HFF-Myc (cell line): Measurements from ENCODE around the gene GSC2.

ENCODE experiments used
- DNase-seq: peaks from one replicate; pipeline ENCODE4 v3.0.0-alpha.2; 2011; ENCODE audit warnings: low read depth; ENCODE audit errors: extremely low read depth
- H3K4me3 ChIP-seq: replicated peaks from 2 replicates; pipeline ENCODE4 v1.5.1; 2011; ENCODE audit warnings: low read depth, mild to moderate bottlenecking, control low read depth, low read length
- TF ChIP-seq, protein P1 (sequence below): IDR thresholded peaks from 2 replicates; pipeline ENCODE4 v1.5.1; 2012; ENCODE audit warnings: mild to moderate bottlenecking, low read depth, low read length, control low read depth; ENCODE audit errors: missing control alignments

GSC2 gene

DNA sequence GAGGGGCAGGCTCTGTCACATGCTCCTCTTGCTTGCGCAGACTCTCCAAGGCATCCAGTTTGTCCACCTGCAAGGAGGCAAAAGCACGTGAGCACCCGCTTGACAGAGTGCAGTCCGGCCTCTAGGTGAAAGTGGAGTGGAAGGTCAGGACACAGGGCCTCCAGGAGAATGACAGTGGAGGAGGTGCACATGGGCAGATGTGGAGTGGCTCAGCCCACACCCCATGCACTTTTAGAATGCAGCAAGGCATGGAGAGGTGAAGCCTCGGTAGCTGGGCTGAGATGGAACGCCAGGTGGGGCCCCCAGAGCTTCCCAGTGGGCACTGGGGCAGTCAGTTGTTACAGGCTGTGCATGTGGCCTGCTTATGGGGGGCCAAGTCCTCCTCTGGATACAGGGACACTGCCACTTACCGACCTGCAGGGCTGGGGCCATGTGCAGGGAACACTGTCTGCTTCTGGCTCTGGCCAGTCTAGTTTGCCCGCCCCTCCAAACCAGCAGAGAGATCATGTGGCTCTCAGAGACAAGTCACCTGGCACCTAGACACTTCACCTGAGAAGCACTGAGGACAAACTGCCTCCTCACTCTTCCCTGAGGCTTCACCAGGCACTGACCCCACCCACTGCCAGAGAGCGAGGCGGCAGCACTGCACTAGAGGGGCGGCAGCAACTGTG, 30.8 kb upstream of the GSC2 start:
- no peak for DNase-seq
- TF ChIP-seq, protein P1, sequence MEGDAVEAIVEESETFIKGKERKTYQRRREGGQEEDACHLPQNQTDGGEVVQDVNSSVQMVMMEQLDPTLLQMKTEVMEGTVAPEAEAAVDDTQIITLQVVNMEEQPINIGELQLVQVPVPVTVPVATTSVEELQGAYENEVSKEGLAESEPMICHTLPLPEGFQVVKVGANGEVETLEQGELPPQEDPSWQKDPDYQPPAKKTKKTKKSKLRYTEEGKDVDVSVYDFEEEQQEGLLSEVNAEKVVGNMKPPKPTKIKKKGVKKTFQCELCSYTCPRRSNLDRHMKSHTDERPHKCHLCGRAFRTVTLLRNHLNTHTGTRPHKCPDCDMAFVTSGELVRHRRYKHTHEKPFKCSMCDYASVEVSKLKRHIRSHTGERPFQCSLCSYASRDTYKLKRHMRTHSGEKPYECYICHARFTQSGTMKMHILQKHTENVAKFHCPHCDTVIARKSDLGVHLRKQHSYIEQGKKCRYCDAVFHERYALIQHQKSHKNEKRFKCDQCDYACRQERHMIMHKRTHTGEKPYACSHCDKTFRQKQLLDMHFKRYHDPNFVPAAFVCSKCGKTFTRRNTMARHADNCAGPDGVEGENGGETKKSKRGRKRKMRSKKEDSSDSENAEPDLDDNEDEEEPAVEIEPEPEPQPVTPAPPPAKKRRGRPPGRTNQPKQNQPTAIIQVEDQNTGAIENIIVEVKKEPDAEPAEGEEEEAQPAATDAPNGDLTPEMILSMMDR = no peak

DNA sequence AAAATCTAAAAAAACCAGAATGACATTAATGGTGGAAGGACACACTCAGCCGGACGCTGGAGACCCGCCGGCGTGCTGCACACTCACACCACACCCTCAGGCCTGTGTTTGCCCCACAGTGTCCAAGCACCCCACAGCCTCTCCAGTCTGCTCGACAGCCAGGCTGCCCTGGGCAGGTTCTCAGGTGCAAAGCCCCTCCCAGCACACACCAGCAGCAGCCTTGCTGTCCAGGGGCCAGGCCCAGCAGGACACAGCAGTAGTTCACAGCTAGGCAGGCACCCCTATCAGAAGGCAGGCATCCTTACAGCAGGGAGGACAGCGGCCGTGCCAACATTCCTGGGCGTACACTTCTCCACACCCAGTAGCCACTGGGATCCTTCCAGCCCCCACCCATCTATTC, 30.1 kb upstream of the GSC2 start:
- no peak overlapping the region for H3K4me3 ChIP-seq
- TF ChIP-seq, protein P1 = no peak
- DNase-seq = no peak

More for the DNA sequence above, 30.8 kb upstream of the GSC2 start:
- H3K4me3 ChIP-seq = no peak overlapping the region

DNA sequence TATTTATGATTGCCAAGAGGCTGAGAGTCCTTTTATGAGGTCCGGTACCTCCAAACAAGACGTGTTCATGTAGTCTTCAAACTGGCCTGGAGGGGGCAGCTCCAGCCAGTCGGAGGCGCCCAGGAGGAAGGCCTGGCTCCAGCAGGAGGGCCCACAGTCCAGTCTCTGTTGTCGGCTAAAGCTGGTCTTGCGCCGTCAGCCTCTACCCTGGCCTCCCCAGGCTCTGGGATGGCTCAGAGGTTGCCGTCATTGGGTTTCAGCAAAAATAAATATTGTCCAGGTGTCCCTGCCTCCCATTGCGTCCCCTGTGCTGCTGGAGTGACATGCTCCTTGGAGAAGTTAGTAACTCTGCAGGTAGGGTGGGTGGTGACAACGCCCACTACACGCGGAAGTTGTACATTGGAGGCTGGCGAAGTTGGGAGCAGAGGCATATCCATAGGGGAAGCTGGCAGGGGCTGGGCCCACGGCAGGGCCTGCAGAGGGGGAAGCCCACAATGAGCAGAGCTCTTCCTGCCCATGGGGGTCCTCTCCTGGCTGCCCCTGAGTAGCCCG, 29.5 kb upstream of the GSC2 start:
- no peak for DNase-seq
- TF ChIP-seq, protein P1 = peak; percentile 73
- H3K4me3 ChIP-seq = peak overlapping the region; percentile 71

DNA sequence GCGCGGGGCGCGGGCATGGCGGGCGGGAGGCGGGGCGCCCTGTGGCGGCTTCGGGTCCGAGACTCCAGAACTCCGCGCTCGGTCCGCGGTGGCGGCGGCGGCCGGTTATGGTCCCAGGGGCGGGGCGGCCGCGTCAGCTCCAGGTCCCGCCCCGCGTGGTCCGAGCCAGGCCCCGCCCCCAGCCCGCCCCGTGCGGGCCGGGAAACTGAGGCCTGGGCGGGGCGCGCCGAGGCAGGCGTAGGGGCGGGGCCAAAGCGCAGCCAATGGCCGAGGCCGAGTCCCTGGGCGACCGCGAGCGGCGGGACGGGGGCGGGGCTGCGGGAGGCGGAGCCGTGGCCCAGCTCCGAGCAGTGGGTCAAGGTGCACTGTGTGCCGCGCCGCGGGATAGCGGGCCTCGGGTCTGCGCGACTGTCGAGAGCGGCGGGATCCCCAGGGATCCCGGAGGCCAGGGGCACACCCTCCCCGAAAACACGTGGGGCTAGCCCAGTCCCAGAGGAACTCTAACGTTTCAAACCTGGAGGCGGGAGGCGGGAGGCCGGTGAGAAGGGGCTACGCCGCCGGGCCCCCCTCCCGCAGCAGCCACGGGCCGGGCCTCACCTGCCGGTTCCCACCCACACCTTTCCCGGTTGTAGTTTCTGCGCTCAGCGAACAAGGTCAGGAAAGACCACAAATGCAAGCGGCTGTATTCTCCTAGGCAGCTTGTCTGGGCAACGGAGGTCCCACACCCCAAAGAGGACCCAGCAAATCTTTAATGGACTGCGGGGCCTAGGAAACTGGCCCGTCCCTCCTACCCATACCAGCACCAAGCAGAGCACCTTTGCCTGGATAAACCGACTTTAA, 28.8 kb upstream of the GSC2 start, which contains the start of gene SLC25A1:
TSS of gene SLC25A1 (minus strand) at position 80 of the 840 bp plus-strand sequence. CDS start at position 17, 63 bp downstream.
- DNase-seq = no peak
- TF ChIP-seq, protein P1 = no peak
- peak within 1 kb of the TSS; percentile 71 for H3K4me3 ChIP-seq

DNA sequence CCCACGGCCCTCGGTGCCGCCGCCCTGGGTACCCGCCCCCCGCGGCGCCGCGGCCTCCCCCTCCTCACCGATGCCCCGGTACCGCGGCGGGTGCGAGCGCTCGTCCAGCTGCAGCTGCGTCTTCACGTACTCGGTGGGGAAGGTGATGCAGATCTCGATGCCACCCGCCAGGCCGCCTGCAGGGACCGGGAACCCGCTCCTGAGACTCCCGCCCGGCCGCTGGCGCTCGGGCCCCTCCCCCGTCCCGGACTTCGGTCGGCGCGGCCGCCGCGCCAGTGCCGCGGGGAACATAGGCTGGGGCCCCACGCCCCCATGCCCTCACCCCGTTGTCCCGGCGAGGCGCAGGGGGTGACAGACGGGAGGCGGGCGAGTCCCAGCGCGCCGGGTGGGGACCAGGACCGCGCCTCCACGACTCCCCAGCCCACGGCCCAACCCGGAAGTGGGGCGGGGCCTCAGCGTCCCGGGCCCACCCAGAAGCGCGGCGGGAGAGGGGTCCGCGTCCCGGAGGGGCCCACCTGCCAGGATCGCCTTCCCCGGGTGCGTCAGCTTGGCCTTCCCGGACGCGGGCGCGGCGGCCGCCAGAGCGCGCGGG, 28.1 kb upstream of the GSC2 start:
- TF ChIP-seq, protein P1 = no peak
- peak overlapping the region; percentile 71 for H3K4me3 ChIP-seq
- no peak for DNase-seq

DNA sequence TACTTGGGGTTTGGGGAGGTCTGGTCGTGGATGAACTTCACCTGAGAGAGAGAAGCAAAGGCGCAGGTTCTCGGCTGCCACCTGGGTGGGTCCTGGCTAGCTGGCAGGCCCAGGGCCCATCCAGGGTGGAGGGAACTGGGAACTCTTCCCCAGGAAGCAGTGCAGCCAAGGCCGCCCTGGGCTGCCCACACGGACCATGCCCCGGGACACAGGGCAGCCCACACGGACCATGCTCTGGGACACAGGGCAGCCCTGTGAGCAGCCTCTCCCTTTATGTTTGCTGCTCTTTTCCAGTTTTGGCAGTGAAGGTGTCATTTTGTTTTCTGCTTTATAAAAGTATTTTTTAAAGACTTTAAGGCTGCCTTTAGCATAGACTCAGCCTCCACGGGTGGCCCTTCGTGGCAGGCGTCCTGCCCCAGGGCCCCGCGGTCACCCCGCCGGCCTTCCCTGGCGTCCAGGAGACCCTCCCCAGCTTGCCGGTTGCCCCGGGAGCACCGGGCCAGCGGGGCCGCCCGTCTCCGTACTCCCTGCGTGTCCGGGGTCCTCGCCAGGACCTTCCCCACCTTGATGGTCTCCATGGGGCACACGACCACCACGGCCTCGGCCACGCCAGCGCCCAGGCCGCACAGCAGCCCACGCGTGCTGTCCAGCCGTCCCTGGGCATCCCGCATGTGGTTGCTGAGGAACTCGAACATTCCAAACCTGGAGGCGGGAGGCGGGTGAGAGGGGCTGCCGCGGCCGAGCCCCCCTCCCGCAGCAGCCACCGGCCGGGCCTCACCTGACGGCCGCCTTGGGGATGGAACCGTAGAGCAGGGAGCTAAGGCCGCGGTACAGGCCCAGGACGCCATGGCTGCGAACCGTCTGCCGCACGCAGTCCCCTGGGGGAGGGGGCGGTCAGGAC, 27.3 kb upstream of the GSC2 start:
- TF ChIP-seq, protein P1 = no peak
- DNase-seq = no peak
- H3K4me3 ChIP-seq = peak overlapping the region; percentile 71
